ENCODE results near the gene OR7D2. TPM values are rescaled to one million over a fixed set of nuclear protein-coding genes. Genes with fewer than 3 reads are reported as not detected.

The OR7D2 gene
- total RNA-seq, 1 experiment from 2014 or later = not detected

DNA sequence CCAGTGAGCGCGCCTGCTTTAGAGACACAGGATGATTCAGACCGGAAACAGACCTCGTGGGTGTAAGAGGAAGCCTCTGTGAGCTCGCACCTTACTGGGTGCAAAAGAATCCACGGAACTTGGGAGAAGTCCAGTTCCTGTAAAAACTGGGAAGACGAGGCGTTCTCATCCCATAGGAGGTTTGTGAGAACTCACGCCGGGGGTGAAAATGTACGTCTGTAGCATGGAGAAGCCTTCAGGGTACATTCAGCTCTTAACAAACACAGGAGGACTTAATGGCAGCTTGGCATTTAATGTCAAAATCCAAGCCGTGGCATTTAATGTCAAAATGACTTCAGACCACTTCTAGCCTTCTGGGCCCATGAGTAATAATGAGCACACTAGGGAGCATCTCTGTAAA, 17.4 kb upstream of the OR7D2 start:
- in situ Hi-C loops (cut with HindIII; ENCODE audit: low pct_unique_long_range_greater_than_20kb, low sequenced_read_pairs) (no loop called here), intact Hi-C loops (cut with micrococcal nuclease; ENCODE audit: unreplicated experiment) (no loop called here)
- no TSS peak for BruUV-seq (replicated peaks)
- Histone ChIP-seq H3K27me3 (ENCODE audit: control insufficient read depth, insufficient read depth, low read length) (no peaks in the 10 kb centered on the region), H3K9me3 (ENCODE audit: control insufficient read depth, insufficient read depth, low read depth, low read length) (peaks cover 12% of the 10 kb centered on the region; the same call in 1 of the 2 replicates), H3K4me3 (ENCODE audit: low read depth in 2 of 2, low read length in 2 of 2) (no peak overlapping the region), H3K36me3 (ENCODE audit: control insufficient read depth, insufficient read depth, low read length) (peaks cover 23% of the 10 kb centered on the region), H3K4me1 (ENCODE audit: control insufficient read depth, insufficient read depth, low read length) (no peaks in the 10 kb centered on the region), H3K27ac (ENCODE audit: low read length) (no peak overlapping the region)
- ChIA-PET POLR2A (no interaction called here), CTCF (no interaction called here)
- TF ChIP-seq, protein P1, sequence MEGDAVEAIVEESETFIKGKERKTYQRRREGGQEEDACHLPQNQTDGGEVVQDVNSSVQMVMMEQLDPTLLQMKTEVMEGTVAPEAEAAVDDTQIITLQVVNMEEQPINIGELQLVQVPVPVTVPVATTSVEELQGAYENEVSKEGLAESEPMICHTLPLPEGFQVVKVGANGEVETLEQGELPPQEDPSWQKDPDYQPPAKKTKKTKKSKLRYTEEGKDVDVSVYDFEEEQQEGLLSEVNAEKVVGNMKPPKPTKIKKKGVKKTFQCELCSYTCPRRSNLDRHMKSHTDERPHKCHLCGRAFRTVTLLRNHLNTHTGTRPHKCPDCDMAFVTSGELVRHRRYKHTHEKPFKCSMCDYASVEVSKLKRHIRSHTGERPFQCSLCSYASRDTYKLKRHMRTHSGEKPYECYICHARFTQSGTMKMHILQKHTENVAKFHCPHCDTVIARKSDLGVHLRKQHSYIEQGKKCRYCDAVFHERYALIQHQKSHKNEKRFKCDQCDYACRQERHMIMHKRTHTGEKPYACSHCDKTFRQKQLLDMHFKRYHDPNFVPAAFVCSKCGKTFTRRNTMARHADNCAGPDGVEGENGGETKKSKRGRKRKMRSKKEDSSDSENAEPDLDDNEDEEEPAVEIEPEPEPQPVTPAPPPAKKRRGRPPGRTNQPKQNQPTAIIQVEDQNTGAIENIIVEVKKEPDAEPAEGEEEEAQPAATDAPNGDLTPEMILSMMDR (IDR thresholded peaks at IDR 0.05) = no peak
- TF ChIP-seq, protein P2, sequence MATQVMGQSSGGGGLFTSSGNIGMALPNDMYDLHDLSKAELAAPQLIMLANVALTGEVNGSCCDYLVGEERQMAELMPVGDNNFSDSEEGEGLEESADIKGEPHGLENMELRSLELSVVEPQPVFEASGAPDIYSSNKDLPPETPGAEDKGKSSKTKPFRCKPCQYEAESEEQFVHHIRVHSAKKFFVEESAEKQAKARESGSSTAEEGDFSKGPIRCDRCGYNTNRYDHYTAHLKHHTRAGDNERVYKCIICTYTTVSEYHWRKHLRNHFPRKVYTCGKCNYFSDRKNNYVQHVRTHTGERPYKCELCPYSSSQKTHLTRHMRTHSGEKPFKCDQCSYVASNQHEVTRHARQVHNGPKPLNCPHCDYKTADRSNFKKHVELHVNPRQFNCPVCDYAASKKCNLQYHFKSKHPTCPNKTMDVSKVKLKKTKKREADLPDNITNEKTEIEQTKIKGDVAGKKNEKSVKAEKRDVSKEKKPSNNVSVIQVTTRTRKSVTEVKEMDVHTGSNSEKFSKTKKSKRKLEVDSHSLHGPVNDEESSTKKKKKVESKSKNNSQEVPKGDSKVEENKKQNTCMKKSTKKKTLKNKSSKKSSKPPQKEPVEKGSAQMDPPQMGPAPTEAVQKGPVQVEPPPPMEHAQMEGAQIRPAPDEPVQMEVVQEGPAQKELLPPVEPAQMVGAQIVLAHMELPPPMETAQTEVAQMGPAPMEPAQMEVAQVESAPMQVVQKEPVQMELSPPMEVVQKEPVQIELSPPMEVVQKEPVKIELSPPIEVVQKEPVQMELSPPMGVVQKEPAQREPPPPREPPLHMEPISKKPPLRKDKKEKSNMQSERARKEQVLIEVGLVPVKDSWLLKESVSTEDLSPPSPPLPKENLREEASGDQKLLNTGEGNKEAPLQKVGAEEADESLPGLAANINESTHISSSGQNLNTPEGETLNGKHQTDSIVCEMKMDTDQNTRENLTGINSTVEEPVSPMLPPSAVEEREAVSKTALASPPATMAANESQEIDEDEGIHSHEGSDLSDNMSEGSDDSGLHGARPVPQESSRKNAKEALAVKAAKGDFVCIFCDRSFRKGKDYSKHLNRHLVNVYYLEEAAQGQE (IDR thresholded peaks at IDR 0.05; ENCODE audit: insufficient read depth in 1 of 2, low read depth in 2 of 2, low read length in 1 of 2) = no peak
- TF ChIP-seq TCF7L2 (IDR thresholded peaks at IDR 0.05; ENCODE audit: low read depth, low read length) (no peak), SIN3A (IDR thresholded peaks at IDR 0.05; ENCODE audit: borderline replicate concordance, insufficient read depth, low read depth, low read length) (no peak), POLR2AphosphoS5 (IDR thresholded peaks at IDR 0.05; ENCODE audit: low read depth, low read length) (no peak)
- DNase-seq (ENCODE audit: low read depth, low spot score) = no peak
- no peak for ATAC-seq

DNA sequence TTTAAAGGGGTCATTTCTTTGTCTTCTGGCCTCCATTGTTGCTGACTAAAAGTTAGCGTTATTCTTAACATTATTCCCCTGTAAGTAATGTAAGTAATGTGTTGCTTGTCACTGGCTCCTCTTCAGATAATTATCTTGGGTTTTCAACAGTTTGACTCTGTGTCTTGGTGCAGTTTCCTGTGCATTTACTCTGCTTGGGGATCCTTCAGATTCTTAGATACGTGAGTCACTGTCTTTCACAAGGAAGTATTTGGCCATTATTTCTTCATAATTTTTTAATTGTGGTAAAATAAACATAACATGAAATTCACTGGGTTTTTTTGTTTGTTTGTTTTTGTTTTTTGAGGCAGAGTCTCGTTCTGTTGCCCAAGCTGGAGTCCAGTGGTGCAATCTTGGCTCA, 13.5 kb upstream of the OR7D2 start:
- BruUV-seq (replicated peaks) = no TSS peak
- DNase-seq (ENCODE audit: low read depth, low spot score) (no peak), ATAC-seq (no peak)
- H3K4me3 ChIP-seq (ENCODE audit: low read depth in 2 of 2, low read length in 2 of 2) = no peak overlapping the region
- H3K27me3 ChIP-seq (ENCODE audit: control insufficient read depth, insufficient read depth, low read length) = no peaks in the 10 kb centered on the region
- peaks cover 16% of the 10 kb centered on the region for H3K36me3 ChIP-seq (ENCODE audit: control insufficient read depth, insufficient read depth, low read length)
- ChIA-PET CTCF (no interaction called here), POLR2A (no interaction called here)
- no peaks in the 10 kb centered on the region for H3K4me1 ChIP-seq (ENCODE audit: control insufficient read depth, insufficient read depth, low read length)
- TF ChIP-seq SIN3A (IDR thresholded peaks at IDR 0.05; ENCODE audit: borderline replicate concordance, insufficient read depth, low read depth, low read length) = no peak
- no peak for TF ChIP-seq POLR2AphosphoS5 (IDR thresholded peaks at IDR 0.05; ENCODE audit: low read depth, low read length)
- TF ChIP-seq, protein P1 (IDR thresholded peaks at IDR 0.05) = no peak
- TF ChIP-seq, protein P2 (IDR thresholded peaks at IDR 0.05; ENCODE audit: insufficient read depth in 1 of 2, low read depth in 2 of 2, low read length in 1 of 2) = no peak
- no peak for TF ChIP-seq TCF7L2 (IDR thresholded peaks at IDR 0.05; ENCODE audit: low read depth, low read length)
- intact Hi-C loops (cut with micrococcal nuclease; ENCODE audit: unreplicated experiment) = no loop called here
- peaks cover 12% of the 10 kb centered on the region; the same call in 1 of the 2 replicates for H3K9me3 ChIP-seq (ENCODE audit: control insufficient read depth, insufficient read depth, low read depth, low read length)
- in situ Hi-C loops (cut with HindIII; ENCODE audit: low pct_unique_long_range_greater_than_20kb, low sequenced_read_pairs) = no loop called here
- H3K27ac ChIP-seq (ENCODE audit: low read length) = no peak overlapping the region

Data from Panc1 (cell line).